HepG2 (cell line): ENCODE data around the gene ARHGEF10L. TPM values are rescaled to one million over a fixed set of nuclear protein-coding genes. Genes with fewer than 3 reads are reported as not detected.
A peak's percentile ranks its signal among the peaks of the same experiment; 100 is the strongest.

Experiments
- ATAC-seq: fragments of 200-7000 bp; cut with Tn5 transposase; 3 replicates; pipeline ENCODE4 v1.9.1; 2020; ENCODE audit warnings: mild to moderate bottlenecking, moderate library complexity
- BruUV-seq: library from RNA; stranded (reverse); fragments of 400-500 nt; replicated peaks from 2 replicates; lab custom pipeline; 2021; lab: Mats Ljungman, UMichigan
- CTCF ChIA-PET: fragments of 300-600 bp; formaldehyde crosslinking; extraction: SDS; loops from one replicate; lab custom pipeline; 2021; ENCODE audit warnings: low total read pairs, inconsistent platforms, low intra/inter-chr PET ratio; lab: Yijun Ruan, JAX
- POLR2A ChIA-PET: fragments of 350-600 bp; sonication (Branson Sonifier 250); formaldehyde crosslinking; loops from one replicate; lab custom pipeline; 2020; ENCODE audit warnings: antibody characterized with exemption, inconsistent platforms; lab: Yijun Ruan, JAX
- DNase-seq: peaks from one replicate; pipeline ENCODE4 v3.0.0-alpha.2; 2015; ENCODE audit warnings: low spot score
- FAIRE-seq: peaks from 3 replicates; lab custom pipeline; 2011; peaks lifted over from hg19 to GRCh38; lab: Jason Lieb, UNC
- H2AFZ ChIP-seq: one replicate; pipeline ENCODE4 v1.6.1; 2011; ENCODE audit warnings: low read length, inconsistent platforms
- H3K27ac ChIP-seq: fragments of 300-600 bp; 3 replicates; pipeline ENCODE4 v1.8.0; 2011; ENCODE audit warnings: mixed run types, mild to moderate bottlenecking, mixed read lengths, low read length, inconsistent platforms; ENCODE audit not compliant: insufficient read depth; ENCODE audit errors: extremely low read length
- H3K27me3 ChIP-seq, 2 experiments: fragments of 200-600 bp in 1 of 2; 2 replicates in 1 of 2; 3 replicates in 1 of 2; pipeline versions ENCODE4 v1.6.0 to v1.8.0; 2011; ENCODE audit warnings: low read length in 2 of 2, mild to moderate bottlenecking in 2 of 2, moderate library complexity in 2 of 2, inconsistent platforms in 1 of 2; ENCODE audit not compliant: insufficient read depth in 2 of 2, control insufficient read depth in 1 of 2
- H3K36me3 ChIP-seq, 2 experiments: fragments of 200-600 bp in 1 of 2; replicated peaks in 1 of 2; 2 replicates in 1 of 2; 3 replicates in 1 of 2; pipeline versions ENCODE4 v1.5.1 to v1.8.0; 2011; ENCODE audit warnings: low read length in 2 of 2, inconsistent platforms in 1 of 2; ENCODE audit not compliant: insufficient read depth in 2 of 2, control insufficient read depth in 1 of 2
- H3K4me1 ChIP-seq: 2 replicates; pipeline ENCODE4 v1.5.1; 2012; ENCODE audit warnings: low read length, inconsistent platforms; ENCODE audit not compliant: insufficient read depth
- H3K4me2 ChIP-seq: 2 replicates; pipeline ENCODE4 v1.6.0; 2011; ENCODE audit warnings: low read depth, low read length, inconsistent platforms
- H3K4me3 ChIP-seq, 3 experiments: fragments of 200-600 bp in 1 of 3; sonication (generic), shearing (Covaris generic) in 1 of 3; replicated peaks in 1 of 3; 2 replicates each; pipeline ENCODE4 v1.5.1; 2011 to 2016; ENCODE audit warnings: low read length in 3 of 3, inconsistent platforms in 2 of 3, low read depth in 2 of 3, mild to moderate bottlenecking in 2 of 3, control low read depth in 1 of 3, mixed read lengths in 1 of 3; ENCODE audit not compliant: insufficient read depth in 1 of 3
- H3K79me2 ChIP-seq: one replicate; pipeline ENCODE4 v1.6.1; 2011; ENCODE audit warnings: low read length, inconsistent platforms; ENCODE audit not compliant: insufficient read depth
- H3K9ac ChIP-seq: 2 replicates; pipeline ENCODE4 v1.6.0; 2011; ENCODE audit warnings: mild to moderate bottlenecking, low read depth, low read length, inconsistent platforms; ENCODE audit not compliant: insufficient read depth
- H3K9me3 ChIP-seq: 2 replicates; pipeline ENCODE4 v1.5.1; 2012; ENCODE audit warnings: mild to moderate bottlenecking, low read length
- H4K20me1 ChIP-seq: 2 replicates; pipeline ENCODE4 v1.6.0; 2011; ENCODE audit warnings: inconsistent platforms, mild to moderate bottlenecking, low read length, moderate library complexity; ENCODE audit not compliant: insufficient read depth
- BHLHE40 ChIP-seq: IDR thresholded peaks from 2 replicates; pipeline ENCODE4 v1.6.1; 2011; ENCODE audit warnings: low read length, improper control_type of control experiment
- CCDC6 ChIP-seq: sonication (generic); formaldehyde crosslinking; IDR thresholded peaks from 2 replicates; pipeline ENCODE4 v1.8.1; 2022; ENCODE audit warnings: mild to moderate bottlenecking, missing genetic modification reagents, moderate library complexity
- DMAP1 ChIP-seq: IDR thresholded peaks from 2 replicates; pipeline ENCODE4 v1.6.1; 2016
- DPF2 ChIP-seq: sonication (generic); formaldehyde crosslinking; IDR thresholded peaks from 2 replicates; pipeline ENCODE4 v1.4.0; 2020; ENCODE audit warnings: mild to moderate bottlenecking, low read depth, missing genetic modification reagents, borderline replicate concordance
- ELF3 ChIP-seq: IDR thresholded peaks from 2 replicates; pipeline ENCODE4 v1.6.1; 2016; ENCODE audit warnings: missing genetic modification reagents, missing compliant biosample characterization
- GMEB1 ChIP-seq: sonication (generic); formaldehyde crosslinking; IDR thresholded peaks from 2 replicates; pipeline ENCODE4 v1.5.1; 2020; ENCODE audit warnings: missing genetic modification reagents, mild to moderate bottlenecking, borderline replicate concordance
- KMT2B ChIP-seq: IDR thresholded peaks from 2 replicates; pipeline ENCODE4 v1.6.1; 2016; ENCODE audit warnings: missing genetic modification reagents, missing compliant biosample characterization
- NFATC3 ChIP-seq: sonication (generic); formaldehyde crosslinking; IDR thresholded peaks from 2 replicates; pipeline ENCODE4 v1.5.1; 2020; ENCODE audit warnings: mild to moderate bottlenecking, missing genetic modification reagents
- NR1H2 ChIP-seq: sonication (generic); formaldehyde crosslinking; IDR thresholded peaks from 2 replicates; pipeline ENCODE4 v1.8.1; 2022; ENCODE audit warnings: low read depth, missing genetic modification reagents, borderline replicate concordance
- POLR2AphosphoS2 ChIP-seq: IDR thresholded peaks from 2 replicates; pipeline ENCODE4 v1.6.1; 2011; ENCODE audit warnings: low read depth, low read length, improper control_type of control experiment
- REPIN1 ChIP-seq: sonication (generic); formaldehyde crosslinking; IDR thresholded peaks from 2 replicates; pipeline ENCODE4 v1.8.0; 2022; ENCODE audit warnings: missing genetic modification reagents, low read depth, mild to moderate bottlenecking, borderline replicate concordance
- RFX3 ChIP-seq: IDR thresholded peaks from 2 replicates; pipeline ENCODE4 v1.6.1; 2016; ENCODE audit warnings: missing biosample characterization, missing genetic modification reagents
- SMAD1 ChIP-seq: sonication (generic); formaldehyde crosslinking; IDR thresholded peaks from 2 replicates; pipeline ENCODE4 v1.4.0; 2020; ENCODE audit warnings: missing genetic modification reagents, low read depth, mild to moderate bottlenecking, borderline replicate concordance
- SPEN ChIP-seq: sonication (generic); formaldehyde crosslinking; IDR thresholded peaks from 2 replicates; pipeline ENCODE4 v1.5.1; 2020; ENCODE audit warnings: low read depth, mild to moderate bottlenecking, missing genetic modification reagents
- ZBTB43 ChIP-seq: sonication (generic); formaldehyde crosslinking; conservative IDR thresholded peaks from 2 replicates; pipeline ENCODE4 v1.4.0; 2020; ENCODE audit warnings: missing genetic modification reagents
- ZC3H4 ChIP-seq: sonication (generic); formaldehyde crosslinking; IDR thresholded peaks from 2 replicates; pipeline ENCODE4 v1.4.0; 2020; ENCODE audit warnings: missing genetic modification reagents, borderline replicate concordance
- ZFYVE20 ChIP-seq: sonication (generic); formaldehyde crosslinking; IDR thresholded peaks from 2 replicates; pipeline ENCODE4 v1.8.0; 2023; ENCODE audit warnings: low read depth, mild to moderate bottlenecking, moderate library complexity, missing genetic modification reagents, borderline replicate concordance
- ZMYM2 ChIP-seq: sonication (generic); formaldehyde crosslinking; IDR thresholded peaks from 2 replicates; pipeline ENCODE4 v1.8.0; 2022; ENCODE audit warnings: mild to moderate bottlenecking, missing genetic modification reagents
- ZNF280B ChIP-seq: sonication (generic); formaldehyde crosslinking; IDR thresholded peaks from 2 replicates; pipeline ENCODE4 v1.5.0; 2020; ENCODE audit warnings: missing genetic modification reagents, mild to moderate bottlenecking, borderline replicate concordance
- ZNF33B ChIP-seq: sonication (generic); formaldehyde crosslinking; IDR thresholded peaks from 2 replicates; pipeline ENCODE4 v1.5.1; 2020; ENCODE audit warnings: mild to moderate bottlenecking, missing genetic modification reagents
- WGBS: methylation state at CpG from one replicate; pipeline ENCODE4 v1.1.6; 2017; ENCODE audit warnings: low lambda C conversion rate; 5-methylcytosine and 5-hydroxymethylcytosine counted together
- in situ Hi-C: cut with HindIII; loops from 2 replicates; pipeline ENCODE4 v1.10.0; 2017; ENCODE audit warnings: low pct_unique_long_range_greater_than_20kb; ENCODE audit not compliant: extremely low pct_ligation_motif_present
- intact Hi-C: fragments of 100-400 bp; cut with micrococcal nuclease; formaldehyde crosslinking; loops from one replicate; pipeline ENCODE4 v1.10.0; 2022; ENCODE audit not compliant: unreplicated experiment
- polyA plus RNA-seq, 8 experiments: library from polyadenylated mRNA; depleted of rRNA in 3 of 8; stranded (reverse) in 7 of 8; unstranded in 1 of 8; fragments of >200 nt; fragmentation: Illumina TruSeq in 4 of 8; extraction: Trizol in 4 of 8; gene quantifications; 2 replicates each; pipeline versions ENCODE4 v1.2.1 to v1.2.3, GENCODE V29; 2011 to 2016; ENCODE audit warnings: low read depth in 4 of 8, missing spikeins in 1 of 8, mixed read lengths in 1 of 8; ENCODE audit not compliant: insufficient read depth in 1 of 8
- total RNA-seq, 5 experiments: library from RNA; depleted of rRNA; stranded (reverse); fragments of >200 nt; fragmentation: Illumina TruSeq; extraction: Trizol; gene quantifications; 2 replicates each; pipeline ENCODE4 v1.2.3, GENCODE V29; 2016; ENCODE audit warnings: low read depth in 1 of 5

The ARHGEF10L gene
- total and polyA plus RNA-seq, 2 of the 13 experiments (the other 11 are each of a cell fraction or from before 2014, with no cell fraction given), result 46.5 to 78.3 TPM

GRCh38 chr1:17564458-17565393 lies 25.2 kb downstream of the ARHGEF10L start:
- in situ Hi-C loops, result no loop called here
- intact Hi-C loops, result no loop called here
- TF ChIP-seq ZNF33B (CRISPR knock-in tag) (no peak), GMEB1 (CRISPR knock-in tag) (0 out of 2 replicates have a peak, but pooled peaks have one; percentile 34), NFATC3 (no peak), ZBTB43 (CRISPR knock-in tag) (0 out of 2 replicates have a peak, but pooled peaks have one; percentile 36), ZMYM2 (peak; percentile 59; the same call in 1 of the 2 replicates), DPF2 (CRISPR knock-in tag) (no peak; the same call in 1 of the 2 replicates), SPEN (CRISPR knock-in tag) (peak; percentile 55; the same call in 1 of the 2 replicates), ZNF280B (CRISPR knock-in tag) (no peak), SMAD1 (no peak), POLR2AphosphoS2 (no peak), ELF3 (CRISPR knock-in tag) (peak; percentile 2), ZFYVE20 (CRISPR knock-in tag) (no peak), BHLHE40 (no peak), RFX3 (CRISPR knock-in tag) (no peak), CCDC6 (no peak), ZC3H4 (no peak), KMT2B (CRISPR knock-in tag) (no peak), REPIN1 (CRISPR knock-in tag) (no peak), DMAP1 (CRISPR knock-in tag) (peak; percentile 78; the same call in 1 of the 2 replicates), NR1H2 (CRISPR knock-in tag) (no peak)

More at GRCh38 chr1:17564458-17565393, 25.2 kb downstream of the ARHGEF10L start:
- ATAC-seq (peak; percentile 18), FAIRE-seq (peak; percentile 47), DNase-seq (peak; percentile 44)
- Histone ChIP-seq H3K4me1 (peaks cover 82% of the 10 kb centered on the region), H4K20me1 (no peaks in the 10 kb centered on the region), H3K27me3 (no peaks in the 10 kb centered on the region), H3K9ac (peak overlapping the region; percentile 53), H2AFZ (no peak overlapping the region), H3K27ac (peak overlapping the region; percentile 60), H3K79me2 (no peaks in the 10 kb centered on the region), H3K4me2 (peak overlapping the region; percentile 64), H3K4me3 (peak overlapping the region in 1 of 3 experiments; percentile 41; a peak in 3 of 6 replicates), H3K36me3 (no peaks in the 10 kb centered on the region), H3K9me3 (no peaks in the 10 kb centered on the region)
- CTCF ChIA-PET, result no interaction called here
- no TSS peak for BruUV-seq
- POLR2A ChIA-PET, result interaction anchor here (0.7 to 2.1 kb wide), 6 partner anchors 10 to 23 kb away, joined by 3 to 9 read pairs (median 4); no protein-coding TSS in a partner anchor
- 9% methylated on average over 12 of the region's 16 CpGs for WGBS
